NCI-H2029 (cell line): ENCODE data around the gene SLC39A6.

ENCODE experiments used
- DNase-seq: peaks from one replicate; lab custom pipeline; 2025; lab: John Stamatoyannopoulos, UW

Gene SLC39A6

GRCh38 chr18:36058674-36059073 is 70.5 kb downstream of the SLC39A6 start:
- no peak for DNase-seq
